Activated naive CD8-positive, alpha-beta T cell (primary cell): ENCODE data around the gene MAD1L1.

Experiments
- H3K27ac Mint-ChIP-seq: one replicate; pipeline ENCODE4 v1.8.0; 2021; ENCODE audit warnings: mixed read lengths
- H3K27me3 Mint-ChIP-seq: one replicate; pipeline ENCODE4 v1.8.0; 2021; ENCODE audit warnings: mixed read lengths
- H3K36me3 Mint-ChIP-seq: one replicate; pipeline ENCODE4 v1.8.0; 2021; ENCODE audit warnings: mixed read lengths
- H3K4me1 Mint-ChIP-seq: one replicate; pipeline ENCODE4 v1.8.0; 2021; ENCODE audit warnings: low read depth, mixed read lengths
- H3K4me3 Mint-ChIP-seq: one replicate; pipeline ENCODE4 v1.8.0; 2021; ENCODE audit warnings: mild to moderate bottlenecking, mixed read lengths
- H3K9me3 Mint-ChIP-seq: one replicate; pipeline ENCODE4 v1.8.0; 2021; ENCODE audit warnings: low read depth, mixed read lengths

The MAD1L1 gene

DNA sequence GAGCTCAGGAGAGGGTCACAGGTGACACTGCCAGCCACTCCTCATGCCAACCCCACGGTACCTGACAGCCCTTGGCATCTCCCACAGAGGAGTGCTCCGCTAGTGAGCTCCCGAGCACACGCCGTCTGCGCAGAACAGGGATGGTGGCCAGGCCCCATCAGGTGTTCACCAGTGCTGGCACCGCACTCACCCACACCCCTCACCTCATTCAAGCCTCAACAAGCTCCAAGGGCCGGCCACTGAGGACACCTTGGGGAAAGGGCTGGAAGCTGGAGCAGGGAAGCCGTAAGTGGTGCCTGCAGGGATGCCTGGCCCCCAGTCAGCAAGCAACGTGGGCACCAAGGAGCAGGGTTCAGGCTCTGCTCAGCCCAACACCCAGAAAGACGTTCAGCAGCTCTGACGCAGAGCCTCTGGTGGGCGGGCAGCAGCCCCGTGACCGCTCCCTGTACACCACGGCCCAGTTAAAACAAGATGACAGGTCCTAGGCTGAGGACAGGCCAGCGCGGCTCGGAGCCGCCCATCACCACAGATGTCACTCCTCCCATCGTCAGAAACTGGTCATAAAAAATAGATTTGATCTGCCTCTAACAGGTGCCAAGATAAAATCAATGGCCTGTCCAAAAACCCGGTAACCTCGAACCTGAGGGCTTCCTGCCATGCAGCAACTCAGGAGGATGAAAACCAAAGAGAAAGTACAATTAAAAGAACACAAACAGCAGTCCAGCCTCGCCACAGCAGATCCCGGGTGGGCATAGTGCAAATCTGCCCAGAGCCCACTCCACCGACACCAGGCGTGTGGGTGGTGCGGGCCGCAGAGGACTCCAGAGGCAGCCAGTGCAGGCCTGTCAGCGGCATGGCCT is 275.9 kb downstream of the MAD1L1 start:
- H3K4me1 Mint-ChIP-seq: peaks cover 16% of the 10 kb centered on the region
- H3K27ac Mint-ChIP-seq: no peak overlapping the region
- no peaks in the 10 kb centered on the region for H3K27me3 Mint-ChIP-seq
- no peak overlapping the region for H3K4me3 Mint-ChIP-seq
- peaks cover 16% of the 10 kb centered on the region for H3K36me3 Mint-ChIP-seq
- H3K9me3 Mint-ChIP-seq: no peaks in the 10 kb centered on the region

DNA sequence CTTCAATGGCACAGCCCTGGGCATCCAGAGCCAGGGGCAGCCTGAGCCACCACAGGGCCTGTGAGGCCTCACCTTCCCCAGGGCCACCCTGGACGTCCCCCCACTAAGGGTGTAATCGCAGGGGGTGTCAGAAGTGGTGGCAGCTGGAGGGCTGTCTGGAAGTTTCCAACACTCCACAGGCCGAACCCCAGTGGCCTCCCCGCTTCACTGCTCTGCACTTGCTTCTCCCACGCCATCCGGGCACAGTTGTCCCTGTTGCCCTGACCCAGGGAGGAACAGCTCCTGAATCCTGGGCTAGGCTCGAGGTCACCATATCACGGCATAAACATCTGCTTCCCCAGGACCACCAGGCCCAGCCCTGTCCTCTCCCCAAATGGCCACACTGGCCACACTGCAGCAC is 276.6 kb downstream of the MAD1L1 start:
- H3K27ac Mint-ChIP-seq: no peak overlapping the region
- H3K4me1 Mint-ChIP-seq: peaks cover 15% of the 10 kb centered on the region
- H3K9me3 Mint-ChIP-seq: no peaks in the 10 kb centered on the region
- H3K36me3 Mint-ChIP-seq: peaks cover 16% of the 10 kb centered on the region
- H3K27me3 Mint-ChIP-seq: no peaks in the 10 kb centered on the region
- no peak overlapping the region for H3K4me3 Mint-ChIP-seq

DNA sequence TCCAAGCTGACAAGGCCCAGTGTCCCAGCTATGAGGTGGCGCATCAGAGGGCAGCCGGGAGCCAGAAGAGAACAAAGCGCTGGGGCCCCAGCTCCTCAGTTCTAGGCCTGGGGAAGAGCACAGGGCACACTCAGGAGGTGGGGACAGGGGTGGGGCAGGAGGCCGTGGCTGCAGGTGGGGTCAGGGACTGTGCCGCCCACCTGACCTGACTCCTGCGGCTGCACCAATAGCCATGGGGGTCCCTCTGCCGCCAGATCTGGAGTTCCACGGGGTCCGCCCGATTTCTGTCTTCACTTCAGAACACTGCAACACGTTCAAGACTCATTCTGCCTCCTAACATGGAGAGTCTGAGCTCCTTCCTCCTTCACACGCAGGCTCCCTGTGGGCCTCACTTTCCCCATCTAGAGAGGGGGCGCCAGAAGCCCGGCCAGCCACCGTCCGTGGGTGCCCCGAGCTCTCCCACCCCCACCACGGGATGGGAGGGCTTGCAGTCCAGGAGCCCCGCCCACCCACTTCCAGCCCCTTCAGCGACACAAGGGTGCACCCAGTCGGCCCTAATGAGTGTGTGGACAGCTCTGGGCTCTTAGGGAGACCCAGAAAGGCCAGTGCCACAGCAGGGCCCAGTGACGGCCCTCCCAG is 278.3 kb downstream of the MAD1L1 start:
- no peaks in the 10 kb centered on the region for H3K27me3 Mint-ChIP-seq
- H3K27ac Mint-ChIP-seq: no peak overlapping the region
- H3K36me3 Mint-ChIP-seq: peaks cover 12% of the 10 kb centered on the region
- H3K9me3 Mint-ChIP-seq: no peaks in the 10 kb centered on the region
- H3K4me1 Mint-ChIP-seq: peaks cover 12% of the 10 kb centered on the region
- no peak overlapping the region for H3K4me3 Mint-ChIP-seq

DNA sequence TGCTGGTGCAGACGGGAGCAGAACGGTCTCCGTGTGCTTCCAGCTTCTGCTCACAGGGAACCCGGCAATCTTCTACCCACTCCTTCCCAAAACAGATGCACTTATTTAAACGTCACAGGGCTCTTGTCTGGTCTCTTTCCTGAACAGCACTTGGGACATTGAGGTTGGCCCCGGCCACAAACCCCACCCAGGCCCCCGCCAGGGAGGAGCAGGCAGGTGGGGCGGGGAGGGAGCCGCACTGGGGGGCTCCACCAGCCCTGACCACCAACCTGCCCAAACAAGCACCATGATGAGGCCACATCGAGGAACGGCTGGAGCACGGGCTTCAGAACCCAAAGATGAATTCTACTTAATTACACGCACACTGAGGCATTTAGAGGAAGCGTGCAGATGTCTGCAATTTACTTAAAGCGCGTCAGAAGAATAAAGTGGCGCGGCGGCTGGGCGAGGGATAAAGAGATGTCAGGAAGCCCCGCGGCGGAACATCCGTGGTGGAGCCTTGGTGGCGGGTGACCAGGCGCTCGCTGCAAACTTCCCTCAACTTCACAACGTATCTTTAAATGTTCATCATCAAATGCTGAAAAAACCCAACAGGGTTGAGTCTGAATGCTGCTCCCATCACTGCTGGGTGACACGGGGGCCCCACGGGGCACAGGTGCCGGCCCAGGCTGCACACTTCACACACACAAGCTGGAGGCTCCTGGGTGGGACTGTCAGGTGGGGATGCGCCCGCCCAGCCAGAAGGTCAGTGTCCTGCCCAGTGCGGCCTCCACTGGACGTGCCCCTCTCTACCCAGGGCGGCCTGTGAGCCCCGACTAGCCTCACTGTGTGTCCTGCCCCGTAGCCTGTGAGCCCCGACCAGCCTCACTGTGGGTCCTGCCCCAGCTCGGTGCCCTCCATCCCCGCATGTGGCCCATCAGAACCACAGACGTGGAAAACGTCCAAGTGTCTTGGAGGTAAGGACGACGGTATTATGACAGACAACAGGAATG is 279.2 kb downstream of the MAD1L1 start:
- no peak overlapping the region for H3K4me3 Mint-ChIP-seq
- no peak overlapping the region for H3K27ac Mint-ChIP-seq
- H3K9me3 Mint-ChIP-seq: no peaks in the 10 kb centered on the region
- H3K4me1 Mint-ChIP-seq: peaks cover 11% of the 10 kb centered on the region
- H3K36me3 Mint-ChIP-seq: peaks cover 5% of the 10 kb centered on the region
- no peaks in the 10 kb centered on the region for H3K27me3 Mint-ChIP-seq

DNA sequence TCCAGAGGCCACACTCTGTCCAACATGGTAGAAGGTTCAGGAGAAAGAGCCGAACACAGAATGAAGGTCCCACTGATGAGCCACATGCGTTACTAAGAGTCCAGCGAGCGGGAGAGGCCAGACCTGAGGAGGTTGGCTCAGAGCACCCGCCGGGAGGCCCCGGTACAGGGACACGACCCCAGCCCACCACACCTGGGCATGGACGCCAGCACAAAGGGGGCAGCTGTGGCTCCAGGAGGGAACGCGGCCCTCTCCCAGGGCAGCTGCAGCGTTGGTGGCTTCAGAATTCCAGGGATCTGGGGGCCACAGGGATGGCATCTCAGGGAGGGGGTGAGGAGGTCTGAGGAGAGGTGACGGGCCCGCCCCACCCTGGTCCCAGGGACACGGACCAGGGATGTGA is 280.0 kb downstream of the MAD1L1 start:
- no peaks in the 10 kb centered on the region for H3K27me3 Mint-ChIP-seq
- no peak overlapping the region for H3K27ac Mint-ChIP-seq
- H3K4me1 Mint-ChIP-seq: peaks cover 10% of the 10 kb centered on the region
- peaks cover 2% of the 10 kb centered on the region for H3K36me3 Mint-ChIP-seq
- no peak overlapping the region for H3K4me3 Mint-ChIP-seq
- no peaks in the 10 kb centered on the region for H3K9me3 Mint-ChIP-seq

DNA sequence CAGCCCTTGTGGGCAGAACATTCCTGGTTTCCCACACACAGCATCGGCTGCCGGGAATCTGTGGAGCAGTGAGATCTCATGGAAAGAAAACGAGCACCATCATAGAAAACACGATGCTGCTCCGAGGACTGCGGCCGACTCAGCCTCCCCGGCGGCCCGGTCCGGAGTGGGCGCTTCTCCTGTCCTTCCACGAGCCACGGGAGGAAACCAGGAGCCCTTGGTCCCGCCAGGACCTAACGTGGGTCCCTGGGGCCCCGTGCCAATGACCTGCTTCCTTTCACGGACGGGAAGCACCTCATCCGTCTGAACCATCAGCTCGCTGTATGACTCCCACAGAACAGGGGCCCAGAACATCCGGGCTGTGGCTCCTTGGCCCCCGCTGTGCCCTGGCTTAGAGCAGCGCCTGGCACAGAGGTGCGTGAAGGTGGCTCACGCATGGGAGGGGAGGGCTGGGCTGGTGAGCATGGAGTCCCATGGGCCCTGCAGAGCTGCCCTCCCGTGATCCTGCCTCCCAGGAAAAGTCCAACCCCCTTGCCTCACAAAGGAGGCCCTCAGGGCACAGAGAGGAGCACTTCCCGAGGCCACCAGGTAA is 280.5 kb downstream of the MAD1L1 start:
- no peak overlapping the region for H3K27ac Mint-ChIP-seq
- no peaks in the 10 kb centered on the region for H3K27me3 Mint-ChIP-seq
- H3K4me1 Mint-ChIP-seq: peaks cover 10% of the 10 kb centered on the region
- no peak overlapping the region for H3K4me3 Mint-ChIP-seq
- no peaks in the 10 kb centered on the region for H3K9me3 Mint-ChIP-seq
- H3K36me3 Mint-ChIP-seq: peaks cover 2% of the 10 kb centered on the region

DNA sequence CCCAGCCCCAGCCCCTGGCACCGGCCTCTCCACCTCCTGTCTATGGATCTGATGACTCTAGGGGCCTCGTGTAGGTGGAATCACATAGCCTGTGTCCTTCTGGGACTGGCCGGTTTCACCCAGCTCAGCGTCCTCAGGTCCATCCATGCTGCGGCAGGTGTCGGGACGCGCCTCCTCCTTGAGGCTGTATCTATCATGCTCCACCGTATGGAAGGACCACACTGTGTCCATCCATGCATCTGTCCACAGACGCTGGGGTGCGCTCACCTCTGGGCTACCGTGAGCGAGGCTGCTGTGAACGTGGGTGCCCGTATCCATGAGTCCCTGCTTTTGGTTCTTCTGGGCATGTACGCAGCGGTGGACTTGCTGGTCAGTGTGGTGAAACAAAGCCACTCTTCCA is 281.1 kb downstream of the MAD1L1 start:
- H3K9me3 Mint-ChIP-seq: no peaks in the 10 kb centered on the region
- H3K4me3 Mint-ChIP-seq: no peak overlapping the region
- peaks cover 10% of the 10 kb centered on the region for H3K4me1 Mint-ChIP-seq
- no peaks in the 10 kb centered on the region for H3K27me3 Mint-ChIP-seq
- H3K27ac Mint-ChIP-seq: no peak overlapping the region
- no peaks in the 10 kb centered on the region for H3K36me3 Mint-ChIP-seq

DNA sequence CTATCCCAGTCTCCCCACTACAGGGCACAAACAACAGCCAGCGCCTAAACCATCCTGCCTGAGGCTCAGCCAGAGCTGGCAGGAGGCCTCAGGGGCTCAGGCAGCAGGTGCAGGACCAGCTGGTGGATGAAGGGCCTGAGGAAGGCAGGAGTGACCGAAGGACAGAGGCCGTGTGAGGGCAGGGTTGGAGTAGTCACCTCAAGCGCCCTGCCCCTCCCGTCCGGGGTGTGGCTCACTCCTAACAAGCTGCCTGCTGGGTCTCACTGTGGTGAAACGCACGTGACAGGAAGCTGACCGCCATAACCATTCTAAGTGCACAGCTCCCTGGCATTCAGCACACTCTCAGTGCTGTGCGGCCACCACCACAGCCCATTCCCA is 281.6 kb downstream of the MAD1L1 start:
- no peaks in the 10 kb centered on the region for H3K36me3 Mint-ChIP-seq
- H3K4me1 Mint-ChIP-seq: peaks cover 10% of the 10 kb centered on the region
- no peaks in the 10 kb centered on the region for H3K27me3 Mint-ChIP-seq
- no peaks in the 10 kb centered on the region for H3K9me3 Mint-ChIP-seq
- no peak overlapping the region for H3K4me3 Mint-ChIP-seq
- H3K27ac Mint-ChIP-seq: no peak overlapping the region

DNA sequence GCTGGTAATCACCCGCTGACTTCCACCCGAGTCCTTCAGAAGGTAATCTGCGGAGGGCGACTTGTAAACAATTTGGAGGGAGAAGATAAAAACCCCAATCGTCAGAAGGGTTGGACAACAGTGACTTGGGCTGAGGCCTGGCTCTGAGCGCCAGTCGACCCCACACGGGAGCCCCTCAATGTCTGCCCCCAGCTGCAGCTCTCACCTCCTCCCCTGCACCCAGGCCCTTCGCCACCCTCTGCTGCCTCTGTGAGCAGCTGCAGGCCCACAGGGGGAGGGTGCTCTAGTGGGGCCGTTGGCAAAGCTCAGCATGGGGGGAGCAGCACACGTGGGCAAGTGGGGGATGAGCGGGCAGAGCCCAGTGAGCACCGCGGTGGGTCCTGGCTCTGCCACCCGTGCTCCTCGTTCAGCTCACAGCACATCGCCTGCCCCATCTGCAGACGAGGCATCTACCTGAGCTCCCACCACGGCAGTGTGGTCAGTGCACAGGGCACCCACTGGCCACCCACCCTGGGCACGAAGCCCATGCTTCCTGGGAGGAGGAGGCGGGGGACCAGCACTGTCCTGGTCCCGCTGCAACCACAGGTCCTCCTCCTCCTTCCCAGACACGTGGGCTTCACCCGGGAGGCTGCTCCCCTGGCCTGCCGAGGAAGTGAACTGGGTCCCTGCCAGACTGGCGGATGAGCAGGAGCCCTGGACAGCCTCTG is 282.1 kb downstream of the MAD1L1 start:
- Mint-ChIP-seq H3K27ac (no peak overlapping the region), H3K36me3 (no peaks in the 10 kb centered on the region), H3K4me3 (no peak overlapping the region), H3K27me3 (no peaks in the 10 kb centered on the region), H3K4me1 (peaks cover 10% of the 10 kb centered on the region), H3K9me3 (no peaks in the 10 kb centered on the region)

DNA sequence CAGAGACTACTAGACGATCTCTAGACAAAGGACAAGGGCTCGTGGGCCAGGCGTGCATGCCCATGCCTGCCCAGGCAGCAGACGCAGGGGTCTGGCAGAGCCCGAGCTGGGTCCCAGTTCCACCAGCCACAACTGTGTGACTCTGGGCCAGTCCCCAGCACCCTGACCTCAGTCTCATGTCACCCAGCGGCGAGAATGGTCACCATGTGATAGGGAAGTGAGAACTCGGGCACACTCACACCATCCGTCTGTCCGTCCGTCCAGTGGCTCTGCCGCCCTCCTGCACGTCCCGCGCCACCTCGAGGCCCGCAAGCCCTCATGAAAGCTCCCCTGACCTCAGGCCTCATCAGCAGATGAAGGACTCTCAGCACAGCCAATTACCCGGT is 282.7 kb downstream of the MAD1L1 start:
- H3K36me3 Mint-ChIP-seq: no peaks in the 10 kb centered on the region
- H3K27ac Mint-ChIP-seq: no peak overlapping the region
- H3K9me3 Mint-ChIP-seq: no peaks in the 10 kb centered on the region
- H3K27me3 Mint-ChIP-seq: no peaks in the 10 kb centered on the region
- peaks cover 10% of the 10 kb centered on the region for H3K4me1 Mint-ChIP-seq
- no peak overlapping the region for H3K4me3 Mint-ChIP-seq

DNA sequence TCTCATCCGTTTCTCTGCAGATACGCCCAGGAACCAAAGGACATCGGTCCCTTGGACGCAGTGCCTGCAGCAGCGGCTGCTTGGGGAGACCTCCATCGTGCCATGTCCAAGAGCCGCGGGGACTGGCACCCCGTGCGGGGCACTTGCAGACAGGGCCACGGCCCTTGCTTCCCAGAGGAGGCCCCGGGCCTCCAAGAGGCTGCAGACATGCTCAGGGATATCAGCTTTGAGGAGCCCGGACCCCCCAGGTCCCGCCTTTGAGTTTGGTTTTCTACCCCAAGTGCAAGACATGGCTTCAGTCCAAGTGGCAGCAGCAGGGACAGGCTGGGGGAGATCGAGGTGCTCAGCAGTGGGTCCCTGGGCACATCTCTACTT is 283.1 kb downstream of the MAD1L1 start:
- Mint-ChIP-seq H3K27ac (no peak overlapping the region), H3K27me3 (no peaks in the 10 kb centered on the region), H3K4me3 (no peak overlapping the region), H3K4me1 (peaks cover 10% of the 10 kb centered on the region), H3K36me3 (no peaks in the 10 kb centered on the region), H3K9me3 (no peaks in the 10 kb centered on the region)

DNA sequence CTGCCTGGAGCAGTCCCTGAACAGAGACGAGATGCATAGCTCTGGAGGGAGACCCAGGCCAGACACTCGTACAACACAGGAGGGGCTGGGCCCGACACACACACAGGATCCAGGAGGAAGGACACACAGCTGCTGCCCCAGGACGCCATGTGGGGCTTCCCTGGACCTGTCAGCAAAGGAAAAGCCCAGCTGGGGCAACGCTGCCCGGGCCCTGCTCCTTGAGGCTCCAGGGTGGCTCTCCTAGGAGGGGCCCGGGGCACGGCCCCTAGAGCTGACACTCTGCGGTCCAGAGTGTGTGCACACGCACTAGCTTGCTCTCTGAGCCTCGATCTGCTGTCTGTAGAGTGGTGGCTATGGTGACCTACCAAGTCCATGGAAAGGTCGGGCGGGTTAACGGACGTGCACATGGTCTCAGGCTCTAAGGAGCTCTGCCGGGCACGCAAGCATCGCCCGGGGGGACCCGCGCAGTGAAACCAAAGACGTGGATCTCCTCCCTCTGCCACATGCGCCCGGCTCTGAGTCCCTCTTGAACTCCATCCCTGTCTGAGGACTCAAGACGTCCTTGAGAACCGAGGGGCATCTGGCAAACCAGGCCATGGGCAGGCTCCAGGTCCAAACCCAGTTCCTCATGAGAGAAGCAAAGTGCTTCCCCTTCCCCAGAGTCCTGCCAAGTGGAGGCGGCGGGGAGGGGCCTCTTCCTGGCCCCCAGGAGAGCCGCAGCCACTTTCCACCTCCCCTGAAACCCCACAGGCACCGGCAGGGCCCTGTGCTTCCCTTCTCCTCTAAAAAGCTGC is 283.7 kb downstream of the MAD1L1 start:
- no peaks in the 10 kb centered on the region for H3K27me3 Mint-ChIP-seq
- H3K36me3 Mint-ChIP-seq: no peaks in the 10 kb centered on the region
- H3K4me1 Mint-ChIP-seq: peaks cover 13% of the 10 kb centered on the region
- no peak overlapping the region for H3K27ac Mint-ChIP-seq
- no peak overlapping the region for H3K4me3 Mint-ChIP-seq
- no peaks in the 10 kb centered on the region for H3K9me3 Mint-ChIP-seq

DNA sequence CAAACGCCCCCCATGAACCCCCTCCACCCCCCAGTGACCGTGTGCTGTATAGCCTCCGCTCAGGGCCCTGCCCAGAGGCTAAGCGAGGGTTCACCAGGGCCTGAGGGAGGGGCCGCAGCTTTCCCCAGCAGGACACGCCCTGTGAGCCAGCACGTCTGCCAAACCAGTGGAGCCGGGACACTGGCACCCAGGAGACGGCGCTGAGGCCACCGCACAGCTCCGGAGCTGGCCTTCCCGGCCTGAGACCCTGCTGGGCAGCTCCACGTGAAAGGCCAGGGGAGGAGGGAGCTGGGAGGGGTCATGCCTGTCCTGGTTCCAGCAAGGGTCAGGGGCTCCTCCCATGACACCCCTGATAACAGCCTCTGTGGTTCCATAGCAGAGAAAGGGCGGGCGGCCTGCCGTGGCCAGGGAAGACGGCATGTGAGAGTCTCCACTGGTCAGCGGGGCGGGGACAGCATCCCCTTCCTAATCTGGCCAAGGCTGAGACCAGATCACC is 284.4 kb downstream of the MAD1L1 start:
- Mint-ChIP-seq H3K36me3 (no peaks in the 10 kb centered on the region), H3K4me3 (no peak overlapping the region), H3K4me1 (peaks cover 20% of the 10 kb centered on the region), H3K9me3 (no peaks in the 10 kb centered on the region), H3K27ac (no peak overlapping the region), H3K27me3 (no peaks in the 10 kb centered on the region)
